Spleen (tissue), 11 donors: Measurements from ENCODE around the gene KLHL35. TPM values are rescaled to one million over a fixed set of nuclear protein-coding genes. Genes with fewer than 3 reads are reported as not detected.

Experiments used
- DNase-seq: peaks from one replicate; pipeline ENCODE4 v3.0.0-alpha.2; 2020
- H3K27ac ChIP-seq, 8 donors: fragments of 200-600 bp; sonication (generic) in 7 of 8; 1 replicate in 4 of 8; 2 replicates in 4 of 8; pipeline versions ENCODE4 v1.5.0 to v1.8.0; 2016 to 2021; ENCODE audit warnings: inconsistent platforms in 4 of 8, mild to moderate bottlenecking in 4 of 8, moderate library complexity in 1 of 8
- H3K27me3 ChIP-seq, 7 donors: fragments of 200-600 bp; sonication (generic) in 6 of 7; replicated peaks in 1 of 7; 1 replicate in 4 of 7; 2 replicates in 3 of 7; pipeline versions ENCODE4 v1.5.0 to v1.8.0; 2016 to 2021; ENCODE audit warnings: inconsistent platforms in 3 of 7, mild to moderate bottlenecking in 1 of 7
- H3K36me3 ChIP-seq, 6 donors: fragments of 200-600 bp; sonication (generic) in 5 of 6; 1 replicate in 4 of 6; 2 replicates in 2 of 6; pipeline versions ENCODE4 v1.5.0 to v1.8.0; 2016 to 2021; ENCODE audit warnings: inconsistent platforms in 2 of 6
- H3K4me1 ChIP-seq, 6 donors: fragments of 200-600 bp; sonication (generic) in 5 of 6; 1 replicate in 3 of 6; 2 replicates in 3 of 6; pipeline versions ENCODE4 v1.5.0 to v1.8.0; 2016 to 2021; ENCODE audit warnings: inconsistent platforms in 3 of 6
- H3K4me3 ChIP-seq, 8 donors: fragments of 200-600 bp; sonication (generic) in 7 of 8; 1 replicate in 4 of 8; 2 replicates in 4 of 8; pipeline versions ENCODE4 v1.5.0 to v1.8.0; 2016 to 2021; ENCODE audit warnings: inconsistent platforms in 4 of 8, mild to moderate bottlenecking in 4 of 8, moderate library complexity in 2 of 8
- H3K9me3 ChIP-seq, 8 donors: fragments of 200-600 bp; sonication (generic) in 7 of 8; 1 replicate in 4 of 8; 2 replicates in 4 of 8; pipeline versions ENCODE4 v1.5.0 to v1.8.0; 2016 to 2021; ENCODE audit warnings: inconsistent platforms in 4 of 8
- CTCF ChIP-seq, 11 experiments: fragments of 200-600 bp in 7 of 11; fragments of 450-650 bp in 4 of 11; sonication (generic) in 4 of 11; IDR thresholded peaks in 8 of 11; conservative IDR thresholded peaks in 3 of 11; 1 replicate in 7 of 11; 2 replicates in 4 of 11; pipeline versions ENCODE4 v1.4.0 to v1.8.0; 2016 to 2021; ENCODE audit warnings: antibody characterized with exemption in 11 of 11, inconsistent platforms in 4 of 11, mild to moderate bottlenecking in 1 of 11
- POLR2A ChIP-seq, 3 donors: fragments of 450-650 bp; IDR thresholded peaks; one replicate each; pipeline ENCODE4 v1.5.1; 2017; ENCODE audit warnings: antibody characterized with exemption in 3 of 3, mild to moderate bottlenecking in 1 of 3
- POLR2AphosphoS5 ChIP-seq, 3 donors: sonication (generic); formaldehyde crosslinking; IDR thresholded peaks; one replicate each; pipeline ENCODE4 v1.5.1; 2017; ENCODE audit warnings: antibody characterized with exemption in 3 of 3
- WGBS, 5 donors: extraction: QIAGEN DNeasy Blood & Tissue Kit in 3 of 5; methylation state at CpG; one replicate each; pipeline versions ENCODE4 v1.1.5 to v1.1.7; 2013 to 2018; 5-methylcytosine and 5-hydroxymethylcytosine counted together
- intact Hi-C: fragments of 100-400 bp; cut with DNase I; formaldehyde crosslinking; loops from one replicate; pipeline ENCODE4 v1.15.0; 2023; ENCODE audit warnings: low total_unique reads
- polyA plus RNA-seq, 3 donors: library from polyadenylated mRNA; stranded (reverse); fragments of 200-250 nt; gene quantifications; one replicate each; pipeline ENCODE4 v1.2.1, GENCODE V29; 2013
- total RNA-seq, 7 donors: library from RNA; depleted of rRNA in 3 of 7; stranded (reverse); fragments of >200 nt in 3 of 7; fragmentation: NEBNext Ultra II Directional in 4 of 7; extraction: Animal tissue kit (Norgen Biotek cat#: 25700) in 4 of 7; gene quantifications; one replicate each; pipeline versions ENCODE4 v1.1.0 to v1.2.1, GENCODE V29; 2016 to 2021
- donor health status: healthy with polysubstance abuse.
- donor health status: DM: no; HTN: no; CAD: no; lungs with moderate emphysema.
- donor health status: DM: no; HTN: no; CAD: no.
- donor health status: Bipolar disorder and iron deficiency.
- donor health status: healthy.
- donor health status: DM: no; HTN: no; CAD: no.
- donor health status: DM: yes; HTN: yes; CAD: no.

Gene KLHL35
- total and polyA plus RNA-seq, 10 donors: 0.19 to 3.8 (median 2.1) TPM

- DNase-seq: no peak
- Histone ChIP-seq H3K4me1 (peaks cover 0 to 4% (median 0%) of the 10 kb centered on the region in 6 donors), H3K36me3 (peaks cover 0 to 78% (median 16%) of the 10 kb centered on the region in 6 donors), H3K27me3 (no peaks in the 10 kb centered on the region), H3K27ac (no peak overlapping the region), H3K4me3 (no peak overlapping the region), H3K9me3 (no peaks in the 10 kb centered on the region)
- intact Hi-C loops: no loop called here
- WGBS, 5 donors: 88 to 92% (median 91%) methylated on average over 10 to 15 of the region's 15 CpGs
- TF ChIP-seq POLR2AphosphoS5 (IDR thresholded peaks at IDR 0.05) (peak in 1 of 3 donors; percentile 42), POLR2A (IDR thresholded peaks at IDR 0.05) (no peak)
Observed at GRCh38 chr11:75442161-75442885, 9.3 kb upstream of the KLHL35 start.

GRCh38 chr11:75441804-75442132 is 8.8 kb upstream of the KLHL35 start:
- DNase-seq: no peak
- Histone ChIP-seq H3K27me3 (no peaks in the 10 kb centered on the region), H3K27ac (no peak overlapping the region), H3K36me3 (peaks cover 0 to 84% (median 17%) of the 10 kb centered on the region in 6 donors), H3K4me1 (peaks cover 0 to 4% (median 0%) of the 10 kb centered on the region in 6 donors), H3K4me3 (no peak overlapping the region), H3K9me3 (no peaks in the 10 kb centered on the region)
- WGBS, 5 donors: 77 to 89% (median 88%) methylated on average over 6 to 7 of the region's 7 CpGs
- TF ChIP-seq CTCF (IDR thresholded peaks at IDR 0.05 in 8 of 11, conservative IDR thresholded peaks at IDR 0.05 in 3 of 11): no peak
- TF ChIP-seq POLR2AphosphoS5 (IDR thresholded peaks at IDR 0.05): no peak
- TF ChIP-seq POLR2A (IDR thresholded peaks at IDR 0.05): no peak
- intact Hi-C loops: no loop called here

- WGBS, 5 donors: 84 to 95% (median 90%) methylated on average over 13 to 27 of the region's 27 CpGs
- Histone ChIP-seq H3K4me1 (peaks cover 0 to 4% (median 0%) of the 10 kb centered on the region in 6 donors), H3K4me3 (no peak overlapping the region), H3K9me3 (no peaks in the 10 kb centered on the region), H3K27me3 (no peaks in the 10 kb centered on the region), H3K36me3 (peaks cover 0 to 88% (median 18%) of the 10 kb centered on the region in 6 donors), H3K27ac (no peak overlapping the region)
- TF ChIP-seq CTCF (IDR thresholded peaks at IDR 0.05 in 8 of 11, conservative IDR thresholded peaks at IDR 0.05 in 3 of 11): no peak
- TF ChIP-seq POLR2AphosphoS5 (IDR thresholded peaks at IDR 0.05): peak in 1 of 3 donors; percentile 26
- intact Hi-C loops: no loop called here
- DNase-seq: no peak
Observed at GRCh38 chr11:75440960-75441803, 8.2 kb upstream of the KLHL35 start.

- no peak overlapping the region for H3K27ac ChIP-seq
- TF ChIP-seq POLR2A (IDR thresholded peaks at IDR 0.05) (no peak), CTCF (IDR thresholded peaks at IDR 0.05 in 8 of 11, conservative IDR thresholded peaks at IDR 0.05 in 3 of 11) (no peak), POLR2AphosphoS5 (IDR thresholded peaks at IDR 0.05) (no peak)
- DNase-seq: no peak
- H3K4me1 ChIP-seq: no peaks in the 10 kb centered on the region
- no peaks in the 10 kb centered on the region for H3K27me3 ChIP-seq
- 83 to 92% (median 86%) methylated on average over 10 to 13 of the region's 13 CpGs for WGBS, 5 donors
- intact Hi-C loops: no loop called here
- H3K36me3 ChIP-seq: peaks cover 0 to 99% (median 22%) of the 10 kb centered on the region in 6 donors
- no peak overlapping the region for H3K4me3 ChIP-seq
- H3K9me3 ChIP-seq: no peaks in the 10 kb centered on the region
Observed at GRCh38 chr11:75439495-75440120, 6.6 kb upstream of the KLHL35 start.
